Activated CD8-positive, alpha-beta memory T cell treated with anti-CD3 and anti-CD28 coated beads for 36 hours (primary cell): ENCODE data around the gene STYXL1. TPM values are rescaled to one million over a fixed set of nuclear protein-coding genes. Genes with fewer than 3 reads are reported as not detected.

ENCODE experiments used
- CTCF ChIA-PET: fragments of 350-600 bp; sonication (Branson Sonifier 250); formaldehyde crosslinking; loops from one replicate; lab custom pipeline; 2021; ENCODE audit warnings: antibody characterized with exemption; lab: Charles Lee
- POLR2A ChIA-PET: fragments of 350-600 bp; sonication (Branson Sonifier 250); formaldehyde crosslinking; loops from one replicate; lab custom pipeline; 2021; ENCODE audit warnings: antibody characterized with exemption; lab: Charles Lee
- total RNA-seq, 2 experiments: library from RNA; stranded (reverse); gene quantifications; one replicate each; pipeline ENCODE4 v1.2.3, GENCODE V29; 2021

Gene STYXL1
- total RNA-seq, 2 experiments from 2014 or later: 35.7 to 36.0 TPM

DNA sequence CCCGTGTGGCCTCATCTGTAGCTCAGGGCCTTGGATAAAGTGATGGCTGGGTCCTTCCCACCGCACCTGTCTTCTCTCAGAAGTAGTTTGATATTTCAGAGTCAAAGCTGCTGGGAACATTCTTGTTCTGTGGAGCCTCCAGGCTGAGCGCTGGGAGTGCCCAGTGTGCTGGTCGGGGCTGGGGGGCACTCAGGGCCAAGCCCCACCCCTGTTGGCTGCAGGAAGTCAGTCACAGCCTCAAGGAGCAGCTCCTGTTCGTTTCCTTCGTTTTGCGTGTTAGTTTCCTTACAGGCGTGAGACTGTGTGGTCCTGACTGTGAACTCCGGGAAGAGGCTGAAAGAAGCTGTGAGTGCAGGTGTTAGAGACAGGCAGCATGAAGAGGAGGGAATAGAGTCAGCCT lies 99.6 kb downstream of the STYXL1 start:
- ChIA-PET CTCF (interaction anchor here (0.5 kb wide), 1 partner anchor 1384 kb away, joined by 4 read pairs; no protein-coding TSS in a partner anchor), POLR2A (no interaction called here)

Other genes starting within 250 kb of the STYXL1 start
- not detected for gene CCL24, start 234.2 kb downstream of the STYXL1 start, total RNA-seq
- 10 to 100 TPM; 38.1 to 39.1 TPM for gene RHBDD2, start 169.0 kb downstream of the STYXL1 start, total RNA-seq
- gene POR, start 132.8 kb downstream of the STYXL1 start, total RNA-seq: 10 to 100 TPM; 42.2 to 47.9 TPM
- 10 to 100 TPM; 32.0 to 35.2 TPM for gene TMEM120A, start 53.4 kb downstream of the STYXL1 start, total RNA-seq
- 100 to 1,000 TPM; 295 to 301 TPM for gene MDH2, start 106 bp upstream of the STYXL1 start, total RNA-seq
- not detected for gene SRRM3, start 153.9 kb upstream of the STYXL1 start, total RNA-seq